Kasumi-1 (cell line): ENCODE measurements around the gene KNOP1.
A peak's percentile ranks its signal among the peaks of the same experiment; 100 is the strongest.

Source experiments
- DNase-seq, 2 experiments: peaks; one replicate each; lab custom pipeline; 2025; lab: John Stamatoyannopoulos, UW

Gene KNOP1

GRCh38 chr16:19717741-19718623, at the start of gene KNOP1, which contains the start of gene IQCK:
KNOP1 (minus strand) TSS chr16:19718227; CDS start chr16:19715035, 3,192 bp downstream.
IQCK (plus strand) TSS chr16:19718271; CDS start chr16:19718307, 36 bp downstream.
- DNase-seq = peak; percentile 41 to 53

DNA sequence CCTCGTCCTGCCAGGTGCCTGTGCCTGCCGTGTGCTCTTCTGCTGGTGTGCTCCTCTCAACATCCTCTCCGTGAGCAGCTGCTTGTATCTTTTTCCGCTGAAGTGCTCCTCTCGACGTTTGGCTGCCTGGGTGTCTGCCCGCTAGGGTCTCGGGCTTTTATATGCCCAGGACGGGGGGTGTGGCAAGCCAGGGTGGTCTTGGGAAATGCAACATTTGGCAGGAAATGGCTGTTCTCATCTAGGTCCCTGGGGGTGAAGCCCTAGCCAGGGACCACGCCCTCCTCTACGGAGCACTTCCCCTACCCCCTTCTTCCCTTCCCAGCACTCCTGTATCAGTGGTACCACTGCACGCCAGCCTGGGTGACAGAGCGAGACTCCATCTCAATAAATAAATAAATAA, 49.5 kb upstream of the KNOP1 start:
- DNase-seq = no peak

- no peak for DNase-seq
These were observed 49.0 kb upstream of the KNOP1 start for GRCh38 chr16:19766988-19767387.

GRCh38 chr16:19766554-19766884, 48.5 kb upstream of the KNOP1 start:
- DNase-seq = no peak

- DNase-seq = no peak
These were observed 48.0 kb upstream of the KNOP1 start for GRCh38 chr16:19765860-19766553.

GRCh38 chr16:19760356-19761060, 42.5 kb upstream of the KNOP1 start:
- DNase-seq = no peak

DNA sequence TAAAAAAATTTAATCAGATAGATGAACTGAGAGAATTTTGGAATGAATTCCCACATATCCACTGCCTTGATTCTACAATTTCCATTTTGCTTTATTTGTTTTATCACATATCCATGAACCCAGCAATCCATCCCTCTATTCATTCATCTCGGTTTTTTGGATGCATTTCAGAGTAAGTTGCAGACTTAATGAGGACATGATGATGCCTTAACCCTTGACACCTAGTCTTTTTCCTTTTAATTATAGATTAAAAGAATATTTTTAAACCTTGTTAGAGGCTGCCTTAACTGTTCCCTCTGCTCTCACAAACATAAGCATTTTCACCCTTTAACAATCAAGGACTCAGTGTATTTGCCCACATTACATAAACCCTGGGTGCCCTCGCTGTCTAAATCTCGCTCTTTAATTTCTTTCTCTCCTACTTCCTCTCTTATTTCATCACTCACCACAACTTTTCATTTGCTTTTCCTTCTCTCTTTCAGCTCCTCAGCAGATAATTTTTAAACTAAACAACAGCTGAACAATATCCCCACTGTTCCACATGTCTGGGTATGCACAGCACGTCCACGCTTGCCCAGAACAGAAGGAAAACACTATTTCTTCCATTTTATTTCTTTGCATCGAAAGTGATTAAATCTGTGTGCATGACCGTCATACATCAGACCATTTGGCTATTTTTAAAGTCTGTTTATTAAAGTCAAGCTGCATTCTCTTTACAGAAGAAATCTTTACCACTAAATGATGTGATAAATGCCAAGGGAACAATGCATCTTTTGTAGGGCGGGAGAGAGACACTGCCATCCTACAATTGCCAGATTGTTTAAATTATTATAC, 40.0 kb upstream of the KNOP1 start:
- DNase-seq = no peak

DNA sequence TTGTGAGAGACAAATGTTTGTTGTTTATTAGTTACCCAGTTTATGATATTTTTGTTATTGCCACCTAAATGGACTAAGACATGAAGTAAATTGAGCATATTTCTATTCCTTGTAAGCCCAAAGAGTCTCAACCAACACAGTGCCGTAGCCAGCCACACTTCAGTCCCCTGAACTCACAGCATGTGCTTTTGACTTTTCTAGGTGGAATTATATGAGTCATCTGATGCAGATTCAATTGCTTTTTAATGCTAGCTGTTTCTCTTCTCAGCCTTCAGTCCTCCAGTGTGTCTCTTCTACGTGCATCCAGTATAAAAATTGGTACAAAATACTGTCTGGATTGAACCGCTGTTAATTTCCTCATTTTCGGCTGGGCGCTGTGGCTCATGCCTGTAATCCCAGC, 39.0 kb upstream of the KNOP1 start:
- no peak for DNase-seq

GRCh38 chr16:19755268-19755667, 37.2 kb upstream of the KNOP1 start:
- no peak for DNase-seq

- DNase-seq = no peak
These were observed 36.6 kb upstream of the KNOP1 start for GRCh38 chr16:19754644-19755036.

- DNase-seq = no peak
These were observed 36.0 kb upstream of the KNOP1 start for GRCh38 chr16:19753815-19754643.

DNA sequence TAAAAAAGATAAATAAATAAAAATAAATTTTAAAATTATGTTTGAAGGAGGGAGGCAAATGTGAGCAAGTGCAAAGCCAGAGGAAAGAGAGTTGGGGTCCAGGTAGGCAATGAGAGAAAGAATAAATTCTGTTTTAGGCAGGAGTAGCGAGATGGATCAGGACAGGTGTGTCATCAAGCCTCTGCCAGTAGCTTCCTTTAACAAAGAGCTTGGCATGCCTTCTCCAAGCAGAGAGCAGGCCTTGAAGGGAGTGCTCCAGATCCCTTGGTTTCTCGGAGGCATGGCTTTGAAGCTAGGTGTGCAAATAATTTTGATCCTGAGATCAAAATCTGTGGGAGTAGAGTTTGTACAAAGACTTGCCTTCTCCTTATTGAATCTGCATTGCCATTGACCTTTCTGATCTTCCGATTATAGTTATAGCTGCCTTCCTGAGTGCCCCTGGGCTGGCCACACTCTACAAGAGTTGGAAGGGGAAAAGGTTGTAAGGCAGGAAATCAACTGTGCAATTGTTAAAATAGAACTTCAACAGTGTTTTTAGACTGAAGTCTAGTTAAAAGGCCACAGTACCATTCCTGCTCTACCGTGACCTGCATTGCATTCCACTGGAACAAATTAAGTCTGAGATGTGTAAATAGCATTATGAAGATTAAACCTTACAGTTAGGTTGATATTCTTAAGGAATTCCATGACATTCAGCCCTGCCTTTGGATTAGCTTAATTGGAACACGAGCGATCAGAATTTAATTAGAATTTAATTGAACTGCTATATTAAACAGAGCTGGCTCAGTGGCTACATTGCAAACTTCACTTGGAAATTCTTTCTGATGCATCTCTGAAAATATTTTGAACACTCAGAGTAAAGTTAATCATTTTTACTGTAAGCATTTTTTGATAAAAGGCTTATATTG, 33.7 kb upstream of the KNOP1 start:
- no peak for DNase-seq

- no peak for DNase-seq
These were observed 31.6 kb upstream of the KNOP1 start for GRCh38 chr16:19749571-19750080.

DNA sequence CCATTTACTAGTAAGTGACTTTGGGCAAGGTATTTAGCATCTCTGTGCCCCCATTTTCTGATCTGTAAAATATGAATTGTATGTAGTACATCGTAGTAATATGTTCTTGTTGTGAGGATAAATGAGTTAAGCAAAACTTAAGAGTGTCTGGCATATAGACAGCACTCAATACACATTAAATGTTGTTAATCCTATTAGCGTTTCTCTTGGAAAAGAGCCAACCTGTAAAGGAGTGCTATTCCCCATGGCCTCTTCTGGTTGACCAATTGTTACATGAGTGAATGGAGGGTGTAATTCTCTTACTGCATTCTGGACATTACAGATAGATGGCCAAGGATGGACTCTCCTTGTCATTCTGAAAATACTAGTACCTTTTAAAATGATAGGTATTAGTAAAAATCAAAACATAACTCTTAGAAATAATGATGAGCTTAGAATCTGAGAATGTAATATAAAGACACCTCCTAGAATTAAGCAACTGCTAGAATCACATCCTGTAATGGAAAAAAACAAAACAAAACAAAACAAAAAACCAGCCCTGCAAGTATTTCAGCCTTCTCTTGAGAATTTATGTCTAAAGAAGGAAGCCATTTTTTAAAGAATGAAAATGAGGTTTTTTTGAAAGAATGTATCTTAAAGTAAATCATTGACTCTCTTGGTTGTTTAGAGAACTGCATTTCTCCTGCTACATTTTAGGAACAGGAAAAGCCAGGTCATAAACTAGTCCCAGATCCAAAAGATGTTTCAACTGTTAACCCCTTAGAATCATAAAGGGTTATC, 30.6 kb upstream of the KNOP1 start:
- no peak for DNase-seq

- no peak for DNase-seq
These were observed 28.5 kb upstream of the KNOP1 start for GRCh38 chr16:19746561-19746960.

- no peak for DNase-seq
These were observed 27.4 kb upstream of the KNOP1 start for GRCh38 chr16:19745286-19746010.

DNA sequence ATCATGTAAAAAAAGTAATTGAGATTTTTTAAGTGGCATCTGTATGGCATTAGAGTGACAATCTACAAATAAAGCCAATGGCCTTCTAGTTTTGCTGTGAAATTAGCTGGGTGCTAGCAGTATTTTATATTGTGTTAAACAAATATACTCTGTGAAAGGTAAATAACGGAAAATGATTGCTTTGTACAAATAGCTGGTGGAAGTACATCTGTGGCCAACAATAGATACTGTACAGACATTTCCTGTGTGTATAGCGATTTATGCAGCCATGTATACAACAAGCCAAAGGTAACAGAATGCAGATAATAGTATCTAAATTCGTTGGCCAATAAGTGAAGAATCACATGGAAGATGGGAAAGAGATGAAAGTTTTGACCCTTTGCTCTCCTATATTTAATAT, 26.6 kb upstream of the KNOP1 start:
- DNase-seq = no peak

- DNase-seq = no peak
These were observed 25.8 kb upstream of the KNOP1 start for GRCh38 chr16:19743816-19744159.
